Measurements from ENCODE around the gene TTLL6.

DNA sequence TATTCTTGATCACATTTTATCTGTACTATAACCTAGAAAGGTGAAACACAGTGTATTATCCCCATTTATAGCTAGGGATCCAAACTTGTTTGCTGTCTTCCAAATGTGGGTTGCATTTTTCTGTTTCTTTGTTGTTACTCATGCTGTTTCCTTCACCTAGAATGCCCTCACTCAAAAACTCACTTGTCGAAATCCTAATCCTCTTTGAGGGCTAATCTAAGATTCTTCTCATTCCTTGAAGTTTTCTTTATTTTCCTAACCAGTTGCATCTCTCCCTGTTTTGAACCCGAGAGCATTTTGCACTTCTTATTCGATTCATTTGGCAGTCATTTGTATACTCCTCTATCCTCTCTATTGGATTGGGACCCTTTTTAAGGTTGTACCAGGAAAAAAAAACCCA lies 23.4 kb upstream of the TTLL6 start:
- TF ChIP-seq CTCF (conservative IDR thresholded peaks at IDR 0.05; ENCODE audit: low read depth, low read length), result no peak
- no peak for TF ChIP-seq EZH2phosphoT487 (IDR thresholded peaks at IDR 0.05; ENCODE audit: borderline replicate concordance, low read length)
- no peak for TF ChIP-seq EZH2 (IDR thresholded peaks at IDR 0.05; ENCODE audit: low read length, unreplicated experiment)
